Thyroid gland (tissue), 4 donors: ENCODE data around the gene DLX1. TPM values are rescaled to one million over a fixed set of nuclear protein-coding genes. Genes with fewer than 3 reads are reported as not detected.
"Not testable (repeated sequence)": the region's sequence is repeated elsewhere in the genome, so short reads cannot be mapped to it uniquely, and the experiment has no call there.

Source experiments
- DNase-seq, 2 donors: peaks; one replicate each; pipeline ENCODE4 v3.0.0-alpha.2; 2019
- H3K27ac ChIP-seq, 3 donors: fragments of 200-600 bp; sonication (generic); 1 replicate in 2 of 3; 2 replicates in 1 of 3; pipeline ENCODE4 v1.5.1; 2016 to 2019; ENCODE audit warnings: mild to moderate bottlenecking in 1 of 3, moderate library complexity in 1 of 3
- H3K27me3 ChIP-seq: fragments of 200-600 bp; sonication (generic); one replicate; pipeline ENCODE4 v1.5.1; 2019
- H3K36me3 ChIP-seq, 2 donors: fragments of 200-600 bp; sonication (generic); one replicate each; pipeline ENCODE4 v1.5.1; 2016 to 2019
- H3K4me1 ChIP-seq, 2 donors: fragments of 200-600 bp; sonication (generic); one replicate each; pipeline ENCODE4 v1.5.1; 2017 to 2019
- H3K4me3 ChIP-seq, 3 donors: fragments of 200-600 bp; sonication (generic); replicated peaks in 1 of 3; 1 replicate in 2 of 3; 2 replicates in 1 of 3; pipeline ENCODE4 v1.5.1; 2016; ENCODE audit warnings: mild to moderate bottlenecking in 1 of 3
- H3K9me3 ChIP-seq: fragments of 200-600 bp; sonication (generic); one replicate; pipeline ENCODE4 v1.5.1; 2017
- CTCF ChIP-seq, 6 experiments: fragments of 200-600 bp in 3 of 6; fragments of 450-650 bp in 3 of 6; sonication (generic) in 3 of 6; IDR thresholded peaks; one replicate each; pipeline ENCODE4 v1.5.1; 2016 to 2019; ENCODE audit warnings: antibody characterized with exemption in 6 of 6, mild to moderate bottlenecking in 2 of 6, inconsistent platforms in 1 of 6, moderate library complexity in 1 of 6
- POLR2A ChIP-seq, 2 donors: fragments of 450-650 bp; IDR thresholded peaks; one replicate each; pipeline ENCODE4 v1.6.1; 2017; ENCODE audit warnings: antibody characterized with exemption in 2 of 2, mild to moderate bottlenecking in 2 of 2, moderate library complexity in 1 of 2
- WGBS, 2 donors: methylation state at CpG; one replicate each; pipeline ENCODE4 v1.1.5; 2017; 5-methylcytosine and 5-hydroxymethylcytosine counted together
- intact Hi-C: fragments of 100-400 bp; cut with DNase I; formaldehyde crosslinking; loops from one replicate; pipeline ENCODE4 v1.15.1; 2023
- total RNA-seq, 4 donors: library from RNA; depleted of rRNA; stranded (reverse); fragments of >200 nt; gene quantifications; one replicate each; pipeline ENCODE4 v1.2.3, GENCODE V29; 2016

The DLX1 gene
- total RNA-seq, 4 donors from 2014 or later = 0.68 to 1.5 (median 1.0) TPM

- Histone ChIP-seq H3K27ac (no peak overlapping the region), H3K27me3 (no peaks in the 10 kb centered on the region), H3K9me3 (no peaks in the 10 kb centered on the region), H3K36me3 (no peaks in the 10 kb centered on the region), H3K4me1 (no peaks in the 10 kb centered on the region), H3K4me3 (no peak overlapping the region)
- whole genome bisulfite sequencing, 2 donors = 86 to 96% methylated on average over 4 of the region's 4 CpGs
- no peak for DNase-seq
- no peak for TF ChIP-seq CTCF (IDR thresholded peaks at IDR 0.05)
- TF ChIP-seq POLR2A (IDR thresholded peaks at IDR 0.05) = no peak
- intact Hi-C loops = no loop called here
These were observed 18.9 kb upstream of the DLX1 start for GRCh38 chr2:172066394-172066886.

GRCh38 chr2:172067905-172068304 is 17.4 kb upstream of the DLX1 start:
- intact Hi-C loops, H3K4me1 ChIP-seq, H3K4me3 ChIP-seq, H3K36me3 ChIP-seq, H3K9me3 ChIP-seq, H3K27me3 ChIP-seq, DNase-seq, H3K27ac ChIP-seq: not testable (repeated sequence)
- 98% methylated on average over 4 of the region's 4 CpGs for WGBS, 2 donors

- Histone ChIP-seq H3K27ac (no peak overlapping the region), H3K27me3 (no peaks in the 10 kb centered on the region), H3K4me3 (no peak overlapping the region), H3K9me3 (no peaks in the 10 kb centered on the region), H3K36me3 (no peaks in the 10 kb centered on the region), H3K4me1 (no peaks in the 10 kb centered on the region)
- DNase-seq = no peak
- TF ChIP-seq CTCF (IDR thresholded peaks at IDR 0.05) (no peak), POLR2A (IDR thresholded peaks at IDR 0.05) (no peak)
- intact Hi-C loops = no loop called here
- WGBS, 2 donors = 90 to 95% methylated on average over 1 of the region's 1 CpG
These were observed 14.4 kb upstream of the DLX1 start for GRCh38 chr2:172070936-172071335.

- Histone ChIP-seq H3K27me3 (no peaks in the 10 kb centered on the region), H3K9me3 (no peaks in the 10 kb centered on the region), H3K36me3 (no peaks in the 10 kb centered on the region), H3K4me3 (no peak overlapping the region), H3K4me1 (no peaks in the 10 kb centered on the region), H3K27ac (no peak overlapping the region)
- WGBS, 2 donors = 95 to 96% methylated on average over 3 of the region's 3 CpGs
- DNase-seq = no peak
- intact Hi-C loops = no loop called here
- TF ChIP-seq POLR2A (IDR thresholded peaks at IDR 0.05) (no peak), CTCF (IDR thresholded peaks at IDR 0.05) (no peak)
These were observed 13.0 kb upstream of the DLX1 start for GRCh38 chr2:172072303-172072702.

GRCh38 chr2:172072706-172073105 is 12.6 kb upstream of the DLX1 start:
- Histone ChIP-seq H3K4me1 (no peaks in the 10 kb centered on the region), H3K27me3 (no peaks in the 10 kb centered on the region), H3K36me3 (no peaks in the 10 kb centered on the region), H3K9me3 (no peaks in the 10 kb centered on the region), H3K4me3 (no peak overlapping the region), H3K27ac (no peak overlapping the region)
- TF ChIP-seq POLR2A (IDR thresholded peaks at IDR 0.05) (no peak), CTCF (IDR thresholded peaks at IDR 0.05) (no peak)
- 93 to 100% methylated on average over 2 of the region's 2 CpGs for WGBS, 2 donors
- DNase-seq = no peak
- intact Hi-C loops = no loop called here

- no peak overlapping the region for H3K27ac ChIP-seq
- no peak overlapping the region for H3K4me3 ChIP-seq
- DNase-seq = no peak
- H3K27me3 ChIP-seq = no peaks in the 10 kb centered on the region
- 96 to 97% methylated on average over 4 of the region's 4 CpGs for WGBS, 2 donors
- no peaks in the 10 kb centered on the region for H3K36me3 ChIP-seq
- TF ChIP-seq POLR2A (IDR thresholded peaks at IDR 0.05) = no peak
- no peak for TF ChIP-seq CTCF (IDR thresholded peaks at IDR 0.05)
- no peaks in the 10 kb centered on the region for H3K9me3 ChIP-seq
- intact Hi-C loops = no loop called here
- H3K4me1 ChIP-seq = no peaks in the 10 kb centered on the region
These were observed 11.8 kb upstream of the DLX1 start for GRCh38 chr2:172073518-172073917.
